ENCODE results near the gene ZSCAN21.

The ZSCAN21 gene

DNA sequence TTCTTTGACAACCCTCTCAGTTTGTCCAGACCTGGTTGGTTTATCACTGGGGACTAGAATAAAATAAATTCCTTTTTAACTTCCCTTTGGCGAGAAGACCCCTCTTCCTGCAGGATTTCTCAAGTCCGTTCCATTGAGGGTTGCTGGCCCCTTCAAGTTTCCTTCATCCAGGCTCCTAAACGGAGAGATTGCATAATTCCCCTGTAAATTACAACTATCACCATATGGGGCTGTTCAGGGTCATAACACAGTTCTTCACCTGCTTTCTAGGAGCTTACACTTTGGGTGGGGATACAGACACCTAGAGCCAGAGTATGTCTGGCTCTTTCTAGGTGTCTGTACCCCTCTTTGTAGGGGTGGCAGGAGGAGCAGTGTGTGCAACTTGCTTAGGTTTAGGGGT is 35.9 kb downstream of the ZSCAN21 start:
- no peak overlapping the region for H3K4me3 ChIP-seq (ENCODE audit: low read length)
- DNase-seq (ENCODE audit: low read depth): no peak
- TF ChIP-seq, protein P1, sequence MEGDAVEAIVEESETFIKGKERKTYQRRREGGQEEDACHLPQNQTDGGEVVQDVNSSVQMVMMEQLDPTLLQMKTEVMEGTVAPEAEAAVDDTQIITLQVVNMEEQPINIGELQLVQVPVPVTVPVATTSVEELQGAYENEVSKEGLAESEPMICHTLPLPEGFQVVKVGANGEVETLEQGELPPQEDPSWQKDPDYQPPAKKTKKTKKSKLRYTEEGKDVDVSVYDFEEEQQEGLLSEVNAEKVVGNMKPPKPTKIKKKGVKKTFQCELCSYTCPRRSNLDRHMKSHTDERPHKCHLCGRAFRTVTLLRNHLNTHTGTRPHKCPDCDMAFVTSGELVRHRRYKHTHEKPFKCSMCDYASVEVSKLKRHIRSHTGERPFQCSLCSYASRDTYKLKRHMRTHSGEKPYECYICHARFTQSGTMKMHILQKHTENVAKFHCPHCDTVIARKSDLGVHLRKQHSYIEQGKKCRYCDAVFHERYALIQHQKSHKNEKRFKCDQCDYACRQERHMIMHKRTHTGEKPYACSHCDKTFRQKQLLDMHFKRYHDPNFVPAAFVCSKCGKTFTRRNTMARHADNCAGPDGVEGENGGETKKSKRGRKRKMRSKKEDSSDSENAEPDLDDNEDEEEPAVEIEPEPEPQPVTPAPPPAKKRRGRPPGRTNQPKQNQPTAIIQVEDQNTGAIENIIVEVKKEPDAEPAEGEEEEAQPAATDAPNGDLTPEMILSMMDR (conservative IDR thresholded peaks at IDR 0.05; ENCODE audit: low read depth, low read length): no peak

- H3K4me3 ChIP-seq (ENCODE audit: low read length): no peak overlapping the region
- TF ChIP-seq, protein P1 (conservative IDR thresholded peaks at IDR 0.05; ENCODE audit: low read depth, low read length): no peak
- DNase-seq (ENCODE audit: low read depth): peak; percentile 78
Measured at GRCh38 chr7:100087055-100087750, 37.6 kb downstream of the ZSCAN21 start.

DNA sequence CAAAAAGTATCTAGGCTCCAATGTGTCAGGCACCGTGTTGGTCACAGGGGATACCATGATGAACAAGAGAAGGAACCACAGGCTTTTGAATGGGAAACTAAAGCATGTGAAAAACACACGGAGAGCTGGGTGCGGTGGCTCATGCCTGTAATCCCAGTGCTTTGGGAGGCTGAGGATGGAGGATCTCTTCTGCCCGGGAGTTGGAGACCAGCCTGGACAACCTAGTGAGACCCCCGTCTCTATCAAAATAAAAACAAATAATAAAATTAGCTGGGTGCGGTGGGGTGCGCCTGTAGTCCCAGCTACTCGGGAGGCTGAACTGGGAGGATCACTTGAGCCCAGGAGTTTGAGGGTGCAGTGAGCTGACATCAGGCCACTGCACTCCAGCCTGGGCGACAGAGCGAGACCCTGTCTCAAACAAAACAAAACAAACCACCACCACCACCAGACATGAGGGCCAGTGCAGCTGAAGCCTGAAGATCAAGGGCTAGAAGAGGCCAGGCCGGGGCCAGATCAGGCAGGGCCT is 38.6 kb downstream of the ZSCAN21 start:
- TF ChIP-seq, protein P1 (conservative IDR thresholded peaks at IDR 0.05; ENCODE audit: low read depth, low read length): no peak
- H3K4me3 ChIP-seq (ENCODE audit: low read length): peak overlapping the region; percentile 51

GRCh38 chr7:100088621-100089457 is 39.3 kb downstream of the ZSCAN21 start, which contains the start of gene COPS6:
COPS6 (plus strand) TSS chr7:100088969; CDS start chr7:100088991, 22 bp downstream.
- DNase-seq (ENCODE audit: low read depth): no peak
- TF ChIP-seq, protein P1 (conservative IDR thresholded peaks at IDR 0.05; ENCODE audit: low read depth, low read length): no peak
- peak within 1 kb of the TSS; percentile 84 for H3K4me3 ChIP-seq (ENCODE audit: low read length)

More for the DNA sequence above, 38.6 kb downstream of the ZSCAN21 start:
- no peak for DNase-seq (ENCODE audit: low read depth)

DNA sequence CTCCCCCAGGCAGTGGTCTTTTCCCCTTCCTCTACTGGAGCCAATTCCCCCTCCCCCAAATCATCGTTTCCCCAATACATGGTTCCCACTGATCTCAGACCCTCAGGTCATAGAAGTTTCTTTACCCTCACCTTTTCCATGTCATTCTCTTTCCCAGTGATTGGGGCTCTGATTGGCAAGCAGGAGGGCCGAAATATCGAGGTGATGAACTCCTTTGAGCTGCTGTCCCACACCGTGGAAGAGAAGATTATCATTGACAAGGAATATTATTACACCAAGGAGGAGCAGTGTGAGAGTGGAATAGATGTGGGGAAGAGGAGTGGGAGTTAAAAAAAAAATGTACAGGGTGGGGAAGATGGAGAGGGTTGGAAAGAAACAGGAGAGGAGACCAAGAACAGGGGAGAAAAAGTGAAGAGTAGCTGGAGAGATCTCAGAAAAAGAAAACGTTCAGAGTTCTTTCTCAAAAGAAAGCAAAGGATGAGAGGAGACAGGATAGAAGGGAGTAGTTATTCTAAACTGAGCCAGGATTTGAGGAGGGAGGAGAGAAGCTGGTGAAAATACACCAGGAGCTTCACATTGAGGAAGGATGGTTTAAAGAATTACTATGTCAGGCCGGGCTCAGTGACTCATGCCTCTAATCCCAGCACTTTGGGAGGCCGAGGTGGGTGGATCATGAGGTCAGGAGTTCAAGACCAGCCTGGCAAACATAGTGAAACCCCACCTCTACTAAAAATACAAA is 40.1 kb downstream of the ZSCAN21 start:
- no peak for DNase-seq (ENCODE audit: low read depth)
- peak overlapping the region; percentile 84 for H3K4me3 ChIP-seq (ENCODE audit: low read length)
- TF ChIP-seq, protein P1 (conservative IDR thresholded peaks at IDR 0.05; ENCODE audit: low read depth, low read length): no peak

- H3K4me3 ChIP-seq (ENCODE audit: low read length): no peak overlapping the region
- no peak for DNase-seq (ENCODE audit: low read depth)
- TF ChIP-seq, protein P1 (conservative IDR thresholded peaks at IDR 0.05; ENCODE audit: low read depth, low read length): no peak
Measured at GRCh38 chr7:100090527-100091410, 41.2 kb downstream of the ZSCAN21 start.
